NK-92 treated with Interleukin-12 subunit alpha and Interleukin-12 subunit beta, amount 100 ng/mL, for 24 hours (cell line): Measurements from ENCODE around the gene WBP2.

Experiments used
- DNase-seq: peaks from one replicate; lab custom pipeline; 2025; lab: John Stamatoyannopoulos, UW

Gene WBP2

GRCh38 chr17:75855310-75856061 is at the start of gene WBP2:
Gene WBP2, minus strand, starts transcription at chr17:75855335. Its CDS starts 38 bp downstream, at chr17:75855297.
- DNase-seq = peak; percentile 98

DNA sequence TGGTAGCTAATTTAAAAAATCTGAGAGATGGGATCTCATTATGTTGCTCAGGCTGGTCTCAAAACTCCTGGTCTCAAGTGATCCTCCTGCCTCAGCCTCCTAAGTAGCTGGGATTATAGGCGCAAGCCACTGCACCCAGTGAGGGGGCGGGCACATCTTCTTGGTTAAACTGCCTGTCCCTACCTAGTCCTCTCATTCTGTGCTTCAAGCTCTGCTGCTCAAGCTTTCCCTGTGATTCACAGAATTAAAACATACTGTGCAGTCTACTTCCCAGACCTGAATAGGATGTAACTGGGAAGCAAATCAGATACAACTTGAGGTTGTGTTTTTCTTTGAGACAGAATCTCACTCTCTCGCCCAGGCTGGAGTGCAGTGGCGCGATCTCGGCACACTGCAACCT is 47.3 kb upstream of the WBP2 start:
- DNase-seq = no peak

DNA sequence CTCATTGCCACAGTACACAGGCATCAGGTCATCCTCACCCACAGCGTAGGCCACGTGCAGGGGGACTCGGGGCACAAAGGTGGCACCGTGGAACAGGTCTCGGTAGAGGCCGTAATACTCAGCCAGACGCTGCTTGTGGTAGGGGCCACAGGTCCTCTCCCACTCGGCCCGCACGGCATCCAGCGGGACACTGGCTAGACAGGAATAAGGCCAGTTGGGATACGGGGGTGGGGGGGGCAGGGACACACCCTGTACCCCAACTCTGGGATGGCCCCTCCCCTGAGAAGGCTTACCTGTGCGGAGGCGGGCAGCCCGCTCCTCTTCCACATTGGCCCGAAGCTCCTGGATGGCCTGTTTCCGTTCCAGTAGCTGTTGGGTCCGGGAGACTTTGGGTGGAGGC is 46.6 kb upstream of the WBP2 start:
- no peak for DNase-seq

DNA sequence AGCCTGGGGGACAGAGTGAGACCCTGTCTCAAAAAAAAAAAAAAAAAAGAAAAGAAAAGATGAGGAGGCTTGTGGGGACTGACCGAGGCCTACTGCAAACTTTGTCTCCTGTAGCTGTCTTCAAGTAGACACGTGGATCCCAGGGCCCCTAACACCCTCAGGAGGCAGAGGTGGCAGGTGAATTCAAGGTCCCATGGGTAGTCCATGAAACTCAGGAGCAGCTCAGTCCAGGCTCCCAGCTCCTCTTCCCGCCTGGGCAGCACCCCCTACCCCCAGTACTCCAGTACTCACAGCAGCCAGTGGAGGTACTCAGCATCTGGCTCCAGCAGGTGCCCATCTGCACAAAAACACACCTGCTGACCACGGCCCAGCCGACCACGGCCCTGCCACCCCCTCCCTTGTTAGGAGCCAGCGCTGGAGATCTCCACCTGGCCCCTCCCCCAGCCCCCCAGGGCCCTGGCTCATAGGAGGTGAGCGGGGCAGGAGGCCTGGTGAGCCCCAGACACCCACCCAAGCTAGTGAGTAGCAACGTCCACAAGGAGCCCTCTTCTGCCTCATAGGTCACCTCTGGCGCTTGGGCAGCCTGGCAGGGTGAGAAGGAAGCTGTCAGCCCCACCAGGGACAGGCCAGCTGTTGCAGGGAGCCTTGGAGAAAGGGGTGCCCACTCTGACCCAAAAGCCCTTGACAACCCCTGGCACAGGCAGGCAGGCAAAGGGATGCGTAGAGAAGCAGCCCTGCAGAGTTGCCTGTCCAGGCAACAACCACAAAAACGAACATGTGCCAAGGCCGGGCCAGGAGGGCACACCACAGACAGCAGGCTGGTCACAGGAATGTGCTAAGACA is 45.8 kb upstream of the WBP2 start:
- no peak for DNase-seq

- DNase-seq = no peak
Observed at GRCh38 chr17:75899767-75900468, 44.8 kb upstream of the WBP2 start.

DNA sequence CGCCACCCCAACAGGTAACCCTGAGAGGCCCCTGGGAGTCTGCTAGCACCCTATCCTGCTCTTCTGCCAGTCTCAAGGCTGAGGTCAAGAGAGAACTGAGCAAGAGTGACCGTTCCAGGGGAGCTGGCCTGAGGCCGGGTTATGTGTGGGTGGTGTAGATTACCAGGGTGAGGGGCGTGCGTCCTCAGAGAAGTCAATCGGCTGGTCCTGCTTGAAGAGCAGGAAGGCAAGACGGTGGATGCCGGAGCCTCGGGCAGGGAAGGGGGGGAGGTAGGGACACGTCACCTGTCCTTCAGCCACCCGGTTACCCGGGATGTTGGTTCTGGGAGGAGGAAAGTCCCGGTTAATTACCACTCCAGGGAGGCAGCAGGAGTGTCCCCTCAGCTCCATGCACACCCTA is 44.2 kb upstream of the WBP2 start:
- no peak for DNase-seq

DNA sequence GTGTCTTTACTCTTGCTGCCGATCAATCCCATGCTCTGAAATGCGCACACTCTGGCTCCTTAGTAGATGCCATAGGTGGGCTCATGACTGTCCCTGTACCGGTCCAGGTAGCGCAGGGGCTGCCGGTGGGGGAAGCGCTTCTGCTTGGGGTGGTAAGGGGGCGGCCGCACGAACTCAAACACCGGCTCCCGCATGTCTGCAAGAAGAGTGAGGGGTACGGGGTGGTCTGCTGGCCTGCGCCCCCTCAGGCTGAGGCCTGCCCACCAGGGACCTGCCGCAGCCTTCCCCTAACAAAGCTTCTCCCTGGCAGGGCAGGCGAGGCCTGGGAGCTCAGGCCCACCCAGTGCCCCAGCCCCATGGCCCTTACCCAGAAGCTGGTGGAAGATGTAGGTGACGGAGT is 43.7 kb upstream of the WBP2 start:
- DNase-seq = no peak

DNA sequence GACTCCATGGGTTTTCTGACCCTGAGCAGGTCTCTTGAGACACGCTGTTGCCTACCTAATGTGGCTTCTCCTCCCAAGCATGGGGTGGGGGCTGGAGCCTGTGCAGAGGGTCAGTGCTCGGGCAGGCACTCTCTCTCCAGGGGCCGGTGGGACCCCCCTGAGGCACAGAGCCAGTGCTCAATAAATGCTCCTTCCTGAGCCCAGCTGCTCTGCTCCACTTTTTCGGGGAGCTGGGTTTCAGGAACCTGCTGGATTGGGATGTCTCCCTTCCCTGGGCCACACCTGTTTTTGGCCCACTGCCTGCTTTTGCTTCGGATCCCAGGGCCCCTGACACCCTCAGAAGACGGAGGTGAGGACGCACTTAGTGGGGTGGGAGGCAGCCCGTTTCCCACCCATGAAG is 42.9 kb upstream of the WBP2 start:
- DNase-seq = no peak

DNA sequence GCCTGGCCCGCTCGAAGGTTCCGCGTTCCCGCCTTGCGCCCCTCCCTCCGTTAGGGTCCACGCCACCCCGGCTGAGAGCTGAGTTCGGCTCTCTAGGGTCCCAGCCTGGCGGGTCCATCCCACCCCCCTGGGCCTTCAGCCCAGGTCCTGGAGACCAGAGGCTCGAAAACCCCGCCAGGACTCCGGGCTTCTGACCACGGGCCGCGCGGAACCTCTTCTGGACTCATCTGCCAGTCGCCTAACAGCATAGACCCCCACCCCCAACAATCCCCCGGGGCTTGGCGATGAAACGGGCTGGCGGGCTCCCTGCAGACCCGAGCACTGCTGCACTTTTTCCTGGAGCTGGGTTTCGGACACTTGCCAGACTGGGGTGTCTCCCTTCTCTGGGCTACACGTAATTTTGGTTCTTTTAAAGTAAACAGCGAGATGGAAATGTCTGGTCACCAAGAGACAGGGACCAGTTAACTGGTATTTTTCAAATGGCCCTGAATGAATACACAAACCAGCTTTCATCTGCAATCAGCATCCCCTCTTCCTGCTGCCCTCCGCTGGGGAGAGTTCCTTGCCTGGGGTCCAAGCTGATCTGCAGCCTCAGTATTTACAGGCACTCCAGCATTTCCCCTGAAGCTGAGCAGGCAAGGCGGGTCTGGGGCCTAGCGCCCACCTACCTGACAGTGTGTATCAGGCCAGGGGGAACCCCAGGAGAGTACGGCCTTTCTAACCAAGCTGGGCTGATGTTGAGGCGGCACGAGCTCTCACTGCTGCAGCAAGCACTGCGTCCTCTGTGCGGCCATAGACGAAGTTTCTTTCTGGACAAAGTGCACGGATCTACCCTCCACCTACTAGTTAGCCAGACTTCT is 42.3 kb upstream of the WBP2 start:
- DNase-seq = no peak

DNA sequence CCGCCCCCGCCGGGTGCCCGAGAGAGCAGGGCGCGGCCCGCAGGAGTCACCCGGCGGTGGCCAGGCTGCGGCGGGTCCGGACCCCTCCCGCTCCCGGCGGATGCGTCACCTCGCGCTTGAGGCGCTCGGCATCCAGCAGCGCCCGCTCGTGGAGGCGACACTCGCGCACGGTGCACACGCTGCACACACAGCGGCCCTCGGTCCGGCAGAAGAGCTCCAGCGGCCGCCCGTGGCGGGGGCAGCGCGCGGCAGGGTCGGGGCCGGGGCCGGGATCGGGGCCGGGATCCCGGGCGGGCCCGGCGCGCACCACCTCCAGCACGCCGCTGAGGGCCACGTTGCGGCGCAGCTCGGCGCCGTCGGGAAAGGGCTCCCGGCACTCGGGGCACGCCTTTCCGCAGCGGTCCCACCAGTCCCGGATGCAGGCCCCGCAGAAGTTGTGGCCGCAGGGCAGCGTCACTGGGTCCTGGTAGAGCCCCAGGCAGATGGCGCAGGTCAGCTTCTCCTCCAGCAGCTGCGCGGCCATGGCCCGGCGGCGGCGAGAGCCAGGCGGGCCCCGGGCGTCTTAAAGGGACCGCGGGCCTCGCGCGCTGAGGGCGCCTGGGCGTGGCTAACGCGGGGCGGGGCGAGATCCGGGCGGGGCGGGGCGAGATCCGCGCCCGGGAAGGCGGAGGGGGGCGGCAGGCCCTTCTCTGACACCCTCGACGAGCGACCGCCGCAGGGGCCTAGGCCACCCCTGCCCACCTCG is 41.5 kb upstream of the WBP2 start, which contains the start of gene TRIM65:
TSS of gene TRIM65 (minus strand) at position 537 of the 745 bp plus-strand sequence. CDS start at position 523, 14 bp downstream.
- DNase-seq = peak; percentile 65

GRCh38 chr17:75895370-75896155 is 40.4 kb upstream of the WBP2 start:
- DNase-seq = no peak

DNA sequence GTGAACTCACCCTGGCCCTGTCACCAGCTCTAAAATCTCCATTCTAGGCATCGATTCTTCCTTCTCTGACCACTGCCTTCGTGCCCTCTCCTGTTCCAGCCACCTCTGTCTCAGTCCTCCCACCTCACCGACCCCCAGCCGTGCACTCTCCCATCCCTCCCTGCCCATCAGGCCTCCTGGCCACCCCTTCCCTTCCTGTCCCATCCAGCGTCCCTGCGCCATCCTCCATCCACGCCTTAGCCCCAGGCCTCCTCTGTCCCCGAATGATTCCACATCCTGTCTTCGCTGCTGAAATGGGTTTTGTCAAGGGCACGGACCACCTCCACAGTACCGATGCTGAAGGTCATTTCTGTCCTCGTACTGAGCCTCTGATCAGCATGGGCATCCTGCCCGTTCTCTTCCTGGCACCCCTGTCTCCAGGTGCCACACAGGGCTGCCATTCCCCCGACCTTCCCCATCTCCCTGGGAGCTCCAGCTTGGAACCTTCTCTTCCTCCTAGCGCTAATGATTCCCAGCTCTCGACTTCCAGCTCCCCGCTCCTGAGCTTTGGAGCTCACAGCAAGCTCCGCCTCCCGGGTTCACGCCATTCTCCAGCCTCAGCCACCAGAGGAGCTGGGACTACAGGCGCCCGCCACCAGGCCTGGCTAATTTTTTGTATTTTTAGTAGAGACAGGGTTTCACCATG is 39.1 kb upstream of the WBP2 start:
- DNase-seq = no peak

GRCh38 chr17:75893305-75894048 is 38.3 kb upstream of the WBP2 start:
- DNase-seq = no peak

DNA sequence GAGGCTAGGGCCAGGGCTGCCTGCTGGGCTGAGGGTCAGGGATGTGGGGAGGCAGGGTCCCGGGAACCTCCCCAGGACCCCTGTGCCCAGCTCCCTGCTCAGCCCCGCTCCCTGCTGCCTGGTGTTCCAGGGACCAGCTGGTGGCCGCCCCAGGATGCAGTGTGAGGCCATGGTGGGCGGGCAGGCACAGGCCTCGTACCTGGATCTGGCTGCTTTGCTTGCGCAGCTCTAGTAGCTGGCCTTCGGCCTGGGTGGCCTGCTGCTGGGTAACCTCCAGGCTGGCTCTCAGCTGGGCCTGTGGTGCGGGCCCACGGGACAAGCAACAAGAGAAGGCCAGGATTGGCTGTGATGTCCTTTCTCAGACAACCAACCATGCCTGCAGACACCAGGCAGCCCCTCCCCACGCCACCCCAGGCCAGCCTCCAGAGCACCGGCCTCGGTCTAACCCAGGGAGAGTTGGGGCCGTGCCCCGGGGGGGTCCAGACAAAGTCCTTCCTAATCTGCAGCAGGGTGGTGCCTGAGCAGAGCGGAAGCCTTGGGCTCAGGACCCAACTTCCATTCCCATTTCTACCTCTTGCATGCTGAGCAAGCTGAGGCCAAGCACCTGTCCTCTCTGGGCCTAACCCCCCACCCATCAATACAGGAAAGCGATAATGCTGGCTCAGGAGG is 37.6 kb upstream of the WBP2 start:
- DNase-seq = no peak

DNA sequence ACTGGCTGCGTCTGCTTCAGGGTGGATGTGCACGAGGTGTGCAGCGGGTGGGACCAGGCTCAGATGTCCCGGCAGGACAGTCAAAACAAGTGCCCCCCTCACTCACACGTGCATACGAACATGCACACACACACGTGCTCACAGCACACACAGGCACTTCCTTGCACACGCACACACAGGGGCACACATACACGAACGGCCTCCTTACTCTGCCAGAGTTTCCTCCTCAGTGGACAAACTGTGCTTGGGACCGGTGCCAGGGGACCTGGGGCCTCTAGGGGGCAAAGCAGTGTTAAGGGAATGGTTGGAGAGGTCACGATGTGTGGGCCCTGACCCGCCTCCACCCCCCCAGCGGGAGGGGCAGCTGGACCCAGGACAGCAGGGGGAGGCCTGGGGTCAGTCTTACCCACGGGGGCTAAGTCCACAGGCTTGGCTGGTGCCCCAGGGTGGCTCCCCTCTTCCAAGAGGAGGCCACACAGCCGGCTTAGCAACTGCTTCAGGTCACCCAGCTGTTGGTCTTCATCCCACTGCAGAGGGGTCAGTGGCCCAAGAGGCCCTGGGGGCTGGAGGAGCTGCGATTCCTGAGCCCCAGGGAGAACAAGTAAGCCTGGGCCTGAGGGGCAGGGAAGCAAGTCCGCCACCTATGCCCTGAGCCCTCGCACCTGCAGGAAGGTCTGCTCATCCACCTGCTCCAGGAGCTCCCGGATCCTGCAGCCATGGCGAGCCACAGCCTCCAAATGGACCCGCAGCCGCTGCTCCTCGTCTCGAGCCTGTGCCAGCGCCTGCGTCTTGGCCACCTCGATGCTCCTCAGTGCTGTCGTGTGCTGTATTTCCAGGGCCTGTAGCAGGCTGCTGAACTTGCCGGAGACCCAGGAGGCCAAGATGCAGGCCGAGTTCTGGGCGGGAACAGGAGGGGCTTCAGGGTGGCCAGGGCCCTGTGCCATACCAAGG is 36.7 kb upstream of the WBP2 start:
- no peak for DNase-seq

DNA sequence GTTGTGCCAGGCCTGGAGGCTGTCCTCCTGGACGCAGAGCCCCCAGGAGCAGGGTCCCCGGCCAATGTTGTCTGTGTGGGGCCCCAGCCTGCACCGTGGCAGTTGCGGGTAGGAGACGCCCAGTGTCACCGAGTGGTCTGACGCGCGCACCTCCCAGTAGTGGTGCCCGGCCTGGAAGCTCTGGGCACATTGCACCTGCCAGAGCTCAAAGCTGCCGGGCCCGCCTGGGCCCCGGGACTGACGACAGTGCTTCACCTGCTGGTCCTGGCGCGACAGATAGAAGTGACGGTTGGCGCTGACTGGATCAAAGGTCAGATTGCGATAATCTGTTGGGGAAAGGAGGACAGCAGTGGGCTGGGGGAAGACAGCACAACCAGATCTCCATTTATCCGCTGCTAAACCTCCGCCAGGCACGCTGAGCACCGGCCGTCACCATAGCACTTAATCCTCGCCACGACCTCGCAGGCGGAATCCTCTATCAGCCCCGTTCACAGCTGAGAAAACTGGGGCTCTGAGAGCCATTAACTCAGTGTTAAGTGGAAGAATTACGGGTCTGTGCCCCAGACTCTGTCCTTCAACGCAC is 36.0 kb upstream of the WBP2 start:
- no peak for DNase-seq

GRCh38 chr17:75889454-75889853 is 34.3 kb upstream of the WBP2 start:
- no peak for DNase-seq
